SU-DHL-6 (cell line): ENCODE data around the gene CPNE2.
"Not testable (repeated sequence)": the region's sequence is repeated elsewhere in the genome, so short reads cannot be mapped to it uniquely, and the experiment has no call there.

Experiments used
- H2AFZ ChIP-seq: fragments of 200-600 bp; sonication (generic); 2 replicates; pipeline ENCODE4 v1.6.1; 2014; ENCODE audit warnings: low read depth, mild to moderate bottlenecking, moderate library complexity, mixed read lengths, antibody characterized with exemption, low read length; ENCODE audit not compliant: severe bottlenecking
- H3F3A ChIP-seq: fragments of 200-600 bp; shearing (Covaris generic); 2 replicates; pipeline ENCODE4 v1.6.0; 2016; ENCODE audit warnings: antibody characterized with exemption, mild to moderate bottlenecking; ENCODE audit not compliant: insufficient read depth
- H3K27ac ChIP-seq: fragments of 200-600 bp; sonication (generic); 2 replicates; pipeline ENCODE4 v1.5.1; 2016; ENCODE audit warnings: low read depth, mild to moderate bottlenecking, low read length, moderate library complexity, mixed read lengths
- H3K27me3 ChIP-seq: fragments of 200-600 bp; sonication (generic), shearing (Covaris generic); 2 replicates; pipeline ENCODE4 v1.6.0; 2014; ENCODE audit warnings: mild to moderate bottlenecking, low read length
- H3K36me3 ChIP-seq: fragments of 200-600 bp; sonication (generic); 2 replicates; pipeline ENCODE4 v1.6.1; 2014; ENCODE audit warnings: mild to moderate bottlenecking, low read length, mixed read lengths
- H3K4me2 ChIP-seq: fragments of 300-600, 200-600 bp; shearing (Covaris generic), sonication (generic); 2 replicates; pipeline ENCODE4 v1.6.0; 2014; ENCODE audit warnings: low read length, low read depth, mild to moderate bottlenecking; ENCODE audit not compliant: poor library complexity, severe bottlenecking
- H3K4me3 ChIP-seq: fragments of 200-600 bp; sonication (generic); 2 replicates; pipeline ENCODE4 v1.5.1; 2014; ENCODE audit warnings: antibody characterized with exemption, low read length, mild to moderate bottlenecking, mixed read lengths; ENCODE audit not compliant: insufficient read depth, poor library complexity, severe bottlenecking
- H3K79me2 ChIP-seq: fragments of 200-600 bp; sonication (generic); 2 replicates; pipeline ENCODE4 v1.6.1; 2014; ENCODE audit warnings: mild to moderate bottlenecking, low read length, moderate library complexity; ENCODE audit not compliant: insufficient read depth
- H3K9ac ChIP-seq: fragments of 200-600 bp; sonication (generic); 2 replicates; pipeline ENCODE4 v1.7.0; 2014; ENCODE audit warnings: mild to moderate bottlenecking, low read length
- H3K9me2 ChIP-seq: fragments of 200-600 bp; sonication (generic); replicated peaks from 2 replicates; pipeline ENCODE4 v1.6.1; 2014; ENCODE audit warnings: low read length; ENCODE audit not compliant: insufficient read depth
- H3K9me3 ChIP-seq: fragments of 200-600 bp; sonication (generic); 2 replicates; pipeline ENCODE4 v1.6.1; 2014; ENCODE audit warnings: low read length, mixed read lengths; ENCODE audit not compliant: insufficient read depth
- H4K20me1 ChIP-seq: fragments of 200-600 bp; sonication (generic); 2 replicates; pipeline ENCODE4 v1.6.1; 2014; ENCODE audit warnings: low read depth, mild to moderate bottlenecking, antibody characterized with exemption, low read length, moderate library complexity, mixed read lengths
- EZH2phosphoT487 ChIP-seq: fragments of 200-600 bp; sonication (generic), shearing (Covaris generic); conservative IDR thresholded peaks from 2 replicates; pipeline ENCODE4 v1.6.1; 2018; ENCODE audit warnings: mild to moderate bottlenecking, antibody characterized with exemption, low read length, moderate library complexity, mixed read lengths
- TF ChIP-seq, protein P1 (sequence below): fragments of 200-600 bp; sonication (generic); IDR thresholded peaks from one replicate; pipeline ENCODE4 v1.5.1; 2017; ENCODE audit warnings: antibody characterized with exemption, mild to moderate bottlenecking, low read length, moderate library complexity; ENCODE audit not compliant: insufficient read depth, poor library complexity, severe bottlenecking

The CPNE2 gene

DNA sequence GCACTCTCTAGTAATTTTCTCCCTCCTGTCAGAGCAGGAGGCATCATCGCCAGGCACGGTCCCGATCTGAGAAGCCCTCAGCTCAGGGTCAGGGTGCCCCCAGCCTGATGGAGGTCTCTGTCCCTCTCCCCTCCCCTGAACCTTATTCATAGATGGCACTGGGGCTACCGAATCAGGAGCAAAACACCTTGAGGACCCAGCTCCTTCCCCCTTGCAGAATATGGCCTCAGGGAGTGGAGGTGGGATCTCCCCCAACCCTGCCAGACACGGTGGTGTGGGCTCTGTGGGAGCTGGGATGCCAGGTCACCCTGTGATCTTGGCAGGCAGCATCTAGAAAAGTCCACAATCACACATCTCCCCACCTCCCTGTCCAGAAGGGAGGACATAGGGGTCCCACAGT lies 2.5 kb downstream of the CPNE2 start:
- no peaks in the 10 kb centered on the region for H3K27me3 ChIP-seq
- TF ChIP-seq EZH2phosphoT487, result no peak
- H2AFZ ChIP-seq, result no peak overlapping the region
- H3K36me3 ChIP-seq, result no peaks in the 10 kb centered on the region
- H3F3A ChIP-seq, result no peaks in the 10 kb centered on the region
- no peaks in the 10 kb centered on the region for H3K9me2 ChIP-seq
- H3K4me2 ChIP-seq, result no peak overlapping the region
- H3K79me2 ChIP-seq, result no peaks in the 10 kb centered on the region
- no peaks in the 10 kb centered on the region for H4K20me1 ChIP-seq
- no peak overlapping the region for H3K27ac ChIP-seq
- H3K4me3 ChIP-seq, result no peak overlapping the region
- H3K9me3 ChIP-seq, result no peaks in the 10 kb centered on the region
- no peak overlapping the region for H3K9ac ChIP-seq

DNA sequence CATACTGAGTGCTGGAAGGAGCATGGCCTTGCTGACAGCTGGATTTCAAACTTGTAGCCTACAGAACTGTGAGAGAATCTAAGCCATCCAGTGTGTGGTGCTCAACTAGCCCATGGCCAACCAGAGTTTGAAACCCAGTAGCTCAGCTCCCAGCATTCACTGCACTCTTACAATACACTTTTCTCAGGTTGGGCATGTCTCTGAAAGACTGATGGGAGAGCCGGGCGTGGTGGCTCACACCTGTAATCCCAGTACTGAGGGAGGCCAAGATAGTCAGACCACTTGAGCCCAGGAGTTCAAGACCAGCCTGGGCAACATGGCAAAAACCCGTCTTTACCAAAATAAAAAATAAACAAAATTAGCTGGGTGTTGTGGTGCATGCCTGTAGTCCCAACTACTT lies 3.8 kb downstream of the CPNE2 start:
- Histone ChIP-seq H4K20me1 (no peaks in the 10 kb centered on the region), H3K9me3 (no peaks in the 10 kb centered on the region), H2AFZ (no peak overlapping the region), H3K9me2 (no peaks in the 10 kb centered on the region), H3K27ac (no peak overlapping the region), H3K4me3 (no peak overlapping the region), H3K36me3 (no peaks in the 10 kb centered on the region), H3F3A (no peaks in the 10 kb centered on the region), H3K4me2 (no peak overlapping the region), H3K79me2 (no peaks in the 10 kb centered on the region), H3K27me3 (no peaks in the 10 kb centered on the region), H3K9ac (no peak overlapping the region)
- TF ChIP-seq, protein P1, sequence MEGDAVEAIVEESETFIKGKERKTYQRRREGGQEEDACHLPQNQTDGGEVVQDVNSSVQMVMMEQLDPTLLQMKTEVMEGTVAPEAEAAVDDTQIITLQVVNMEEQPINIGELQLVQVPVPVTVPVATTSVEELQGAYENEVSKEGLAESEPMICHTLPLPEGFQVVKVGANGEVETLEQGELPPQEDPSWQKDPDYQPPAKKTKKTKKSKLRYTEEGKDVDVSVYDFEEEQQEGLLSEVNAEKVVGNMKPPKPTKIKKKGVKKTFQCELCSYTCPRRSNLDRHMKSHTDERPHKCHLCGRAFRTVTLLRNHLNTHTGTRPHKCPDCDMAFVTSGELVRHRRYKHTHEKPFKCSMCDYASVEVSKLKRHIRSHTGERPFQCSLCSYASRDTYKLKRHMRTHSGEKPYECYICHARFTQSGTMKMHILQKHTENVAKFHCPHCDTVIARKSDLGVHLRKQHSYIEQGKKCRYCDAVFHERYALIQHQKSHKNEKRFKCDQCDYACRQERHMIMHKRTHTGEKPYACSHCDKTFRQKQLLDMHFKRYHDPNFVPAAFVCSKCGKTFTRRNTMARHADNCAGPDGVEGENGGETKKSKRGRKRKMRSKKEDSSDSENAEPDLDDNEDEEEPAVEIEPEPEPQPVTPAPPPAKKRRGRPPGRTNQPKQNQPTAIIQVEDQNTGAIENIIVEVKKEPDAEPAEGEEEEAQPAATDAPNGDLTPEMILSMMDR, result no peak
- no peak for TF ChIP-seq EZH2phosphoT487

DNA sequence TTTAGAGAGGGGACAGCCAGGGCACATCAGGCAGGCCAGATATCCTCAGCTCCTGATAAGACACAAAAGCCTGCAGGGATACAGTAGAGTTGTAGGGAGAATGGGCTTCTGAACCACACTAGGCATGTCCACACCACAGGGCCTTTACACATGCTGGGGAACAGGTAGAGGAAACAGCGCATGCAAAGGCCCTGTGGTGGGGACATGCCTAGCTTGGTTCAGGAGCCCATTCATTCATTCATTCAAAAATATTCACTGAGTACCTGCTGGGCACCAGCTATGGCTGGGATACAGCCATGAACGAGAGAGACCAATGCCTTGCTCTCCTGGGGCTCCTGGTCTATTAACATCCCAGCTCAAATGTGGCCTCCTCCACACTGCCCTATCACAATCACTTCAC lies 4.4 kb downstream of the CPNE2 start:
- Histone ChIP-seq H3K9me2 (no peaks in the 10 kb centered on the region), H3K79me2 (no peaks in the 10 kb centered on the region)
- no peak for TF ChIP-seq EZH2phosphoT487
- TF ChIP-seq, protein P1, result no peak

DNA sequence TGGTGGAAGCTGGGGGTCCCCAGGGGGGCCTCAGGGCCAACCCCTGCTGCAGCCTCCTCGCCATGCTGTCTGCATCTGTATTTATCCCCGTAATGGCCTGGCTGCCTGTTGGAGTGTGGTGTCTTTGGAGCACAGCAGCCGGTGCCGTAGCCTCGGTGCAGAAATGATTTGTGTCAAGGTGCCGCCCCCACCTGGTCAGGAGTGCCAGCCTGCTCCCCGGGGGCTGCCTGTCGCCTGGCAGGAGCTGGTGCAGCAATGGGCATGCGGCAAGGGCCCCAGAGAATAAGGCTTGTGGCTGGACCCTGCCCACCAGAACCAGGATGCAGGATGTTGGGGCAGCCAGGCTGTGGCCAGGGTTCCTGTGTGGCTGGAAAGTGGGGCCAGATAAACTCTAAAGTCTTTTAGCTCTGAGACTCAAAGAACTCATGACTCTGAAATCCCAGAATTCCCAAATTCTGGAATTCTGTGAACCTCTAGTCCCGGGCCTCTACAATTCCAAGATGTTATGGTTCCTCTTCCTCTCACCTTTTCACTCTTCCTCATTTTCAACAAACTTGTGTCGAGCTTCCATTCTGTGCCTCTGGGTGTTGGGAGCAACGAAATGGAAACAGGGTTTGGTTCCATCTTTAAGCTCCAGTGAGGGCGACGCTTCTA lies 5.9 kb downstream of the CPNE2 start:
- Histone ChIP-seq H2AFZ (no peak overlapping the region), H3K27me3 (no peaks in the 10 kb centered on the region), H3K9me2 (no peaks in the 10 kb centered on the region), H3K36me3 (no peaks in the 10 kb centered on the region), H3K4me3 (no peak overlapping the region), H3K4me2 (no peak overlapping the region), H3K27ac (no peak overlapping the region), H3K9ac (no peak overlapping the region), H3K79me2 (no peaks in the 10 kb centered on the region), H3K9me3 (no peaks in the 10 kb centered on the region), H4K20me1 (no peaks in the 10 kb centered on the region), H3F3A (no peaks in the 10 kb centered on the region)
- TF ChIP-seq EZH2phosphoT487, result no peak
- TF ChIP-seq, protein P1, result no peak

More for the DNA sequence above, 4.4 kb downstream of the CPNE2 start:
- Histone ChIP-seq H3K9me3 (no peaks in the 10 kb centered on the region), H2AFZ (no peak overlapping the region), H3F3A (no peaks in the 10 kb centered on the region), H3K4me3 (no peak overlapping the region), H4K20me1 (no peaks in the 10 kb centered on the region), H3K27me3 (no peaks in the 10 kb centered on the region), H3K9ac (no peak overlapping the region), H3K27ac (no peak overlapping the region), H3K36me3 (no peaks in the 10 kb centered on the region), H3K4me2 (no peak overlapping the region)

DNA sequence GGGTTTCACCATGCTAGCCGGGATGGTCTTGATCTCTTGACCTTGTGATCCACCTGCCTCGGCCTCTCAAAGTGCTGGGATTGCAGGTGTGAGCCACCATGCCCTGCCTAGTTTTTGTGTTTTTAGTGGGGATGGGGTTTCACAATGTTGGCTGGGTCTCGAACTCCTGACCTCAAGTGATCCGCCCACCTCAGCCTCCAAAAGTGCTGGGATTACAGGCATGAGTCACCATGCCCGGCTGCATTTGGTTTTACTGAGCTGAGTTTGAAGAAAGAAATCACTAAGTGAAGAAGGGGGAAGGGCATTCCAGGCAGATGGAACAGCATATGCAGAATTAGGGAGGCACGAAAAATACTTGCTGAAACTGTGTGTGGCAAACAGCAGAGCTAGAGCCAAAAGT lies 7.6 kb downstream of the CPNE2 start:
- H3K4me2 ChIP-seq, H3K79me2 ChIP-seq, H3K27me3 ChIP-seq, H3K27ac ChIP-seq, H4K20me1 ChIP-seq, H3K9ac ChIP-seq, H3F3A ChIP-seq, H3K9me3 ChIP-seq, H2AFZ ChIP-seq, H3K9me2 ChIP-seq, H3K4me3 ChIP-seq, H3K36me3 ChIP-seq: not testable (repeated sequence)
